IPS-18c (cell line): ENCODE results near the gene EFNA5.
A peak's percentile ranks its signal among the peaks of the same experiment; 100 is the strongest.

Source experiments
- H3K4me3 ChIP-seq: 2 replicates; pipeline ENCODE4 v1.7.0; 2013; ENCODE audit warnings: low read depth, mild to moderate bottlenecking, low read length, moderate library complexity; ENCODE audit not compliant: insufficient read depth
- H3K9me3 ChIP-seq: one replicate; pipeline ENCODE4 v1.6.1; 2013; ENCODE audit warnings: mild to moderate bottlenecking, low read length, moderate library complexity; ENCODE audit not compliant: control insufficient read depth, insufficient read depth

EFNA5 gene

GRCh38 chr5:107676702-107677101, 6.0 kb upstream of the EFNA5 start:
- H3K4me3 ChIP-seq: no peak overlapping the region
- H3K9me3 ChIP-seq: no peaks in the 10 kb centered on the region

GRCh38 chr5:107675201-107675600, 4.5 kb upstream of the EFNA5 start:
- Histone ChIP-seq H3K9me3 (no peaks in the 10 kb centered on the region), H3K4me3 (no peak overlapping the region)

- no peak overlapping the region for H3K4me3 ChIP-seq
- H3K9me3 ChIP-seq: no peaks in the 10 kb centered on the region
These were observed 3.9 kb upstream of the EFNA5 start for GRCh38 chr5:107674655-107675054.

GRCh38 chr5:107673368-107674136, 2.8 kb upstream of the EFNA5 start:
- H3K9me3 ChIP-seq: no peaks in the 10 kb centered on the region
- H3K4me3 ChIP-seq: peak overlapping the region; percentile 57

- Histone ChIP-seq H3K9me3 (no peaks in the 10 kb centered on the region), H3K4me3 (peak overlapping the region; percentile 57)
These were observed 2.3 kb upstream of the EFNA5 start for GRCh38 chr5:107673039-107673367.

GRCh38 chr5:107672211-107673038, 1.7 kb upstream of the EFNA5 start:
- Histone ChIP-seq H3K4me3 (peak overlapping the region; percentile 78), H3K9me3 (no peaks in the 10 kb centered on the region)

DNA sequence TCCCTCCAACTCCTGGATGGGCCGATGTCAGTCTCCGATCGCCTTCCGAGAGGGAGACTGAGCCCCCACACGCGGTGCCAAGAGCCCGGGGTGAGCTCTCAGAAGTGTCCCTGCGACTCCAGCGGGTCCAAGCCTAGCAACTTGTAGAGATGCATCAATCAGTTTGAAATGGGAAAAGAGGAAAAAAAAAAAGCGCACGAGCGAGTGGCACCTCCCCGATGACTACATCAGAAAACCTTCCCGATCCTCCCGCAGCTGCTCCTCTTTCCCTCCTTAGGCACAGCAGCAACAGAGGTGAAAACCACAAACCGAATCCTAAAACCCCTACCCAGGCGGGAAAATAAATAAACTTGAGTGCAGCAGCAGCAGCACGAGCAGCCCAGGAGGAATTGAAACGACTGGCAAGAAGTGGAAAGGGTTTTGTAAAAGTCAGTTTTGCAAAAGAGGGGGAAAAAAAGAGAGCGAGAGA, 1.0 kb upstream of the EFNA5 start:
- H3K4me3 ChIP-seq: peak overlapping the region; percentile 78

DNA sequence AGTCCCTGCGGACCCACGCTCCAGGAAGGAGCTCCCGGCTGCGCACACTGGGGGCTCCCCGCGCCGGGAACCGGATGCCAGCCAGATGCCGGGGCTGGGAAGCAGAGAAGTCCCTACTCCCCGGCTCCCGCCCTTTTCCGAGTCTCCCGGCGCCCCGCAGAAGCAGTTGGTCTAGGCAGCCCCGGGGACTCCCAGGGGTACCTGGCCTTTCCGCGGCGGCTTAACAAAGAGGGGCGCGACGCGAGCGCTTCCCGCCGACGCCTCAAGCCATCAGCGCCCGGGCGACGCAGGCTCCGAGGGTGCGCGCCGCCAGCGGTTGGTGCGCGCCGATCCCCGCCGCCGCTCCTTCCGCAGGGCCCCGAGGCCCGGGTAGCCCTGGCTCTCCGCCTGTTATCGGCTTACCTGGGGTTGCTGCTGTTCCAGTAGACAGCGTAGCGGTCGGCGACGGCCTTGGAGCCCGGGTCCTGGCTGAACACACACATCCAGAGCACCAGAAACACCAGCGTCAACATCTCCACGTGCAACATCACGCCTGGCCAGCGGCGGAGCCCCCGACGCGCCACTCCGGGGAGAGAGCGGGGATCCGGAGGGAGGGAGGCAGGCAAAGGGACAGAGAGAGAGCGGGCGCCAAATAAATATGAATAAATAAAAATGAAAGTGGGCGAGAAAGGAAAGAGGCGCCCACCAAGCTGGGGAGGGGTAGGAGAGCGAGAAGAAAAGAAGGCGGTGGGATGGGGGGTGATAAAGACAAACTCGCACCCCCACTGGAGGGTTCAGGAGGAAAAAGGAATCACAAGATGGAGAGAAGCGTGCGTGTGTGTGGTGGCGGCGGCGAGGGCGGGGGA, 428 bp downstream of the EFNA5 start:
- Histone ChIP-seq H3K4me3 (peak overlapping the region; percentile 78), H3K9me3 (no peaks in the 10 kb centered on the region)

More for the DNA sequence above, 1.0 kb upstream of the EFNA5 start:
- H3K9me3 ChIP-seq: no peaks in the 10 kb centered on the region

- H3K9me3 ChIP-seq: no peaks in the 10 kb centered on the region
- H3K4me3 ChIP-seq: peak overlapping the region; percentile 78
These were observed 1.4 kb downstream of the EFNA5 start for GRCh38 chr5:107669096-107670031.

DNA sequence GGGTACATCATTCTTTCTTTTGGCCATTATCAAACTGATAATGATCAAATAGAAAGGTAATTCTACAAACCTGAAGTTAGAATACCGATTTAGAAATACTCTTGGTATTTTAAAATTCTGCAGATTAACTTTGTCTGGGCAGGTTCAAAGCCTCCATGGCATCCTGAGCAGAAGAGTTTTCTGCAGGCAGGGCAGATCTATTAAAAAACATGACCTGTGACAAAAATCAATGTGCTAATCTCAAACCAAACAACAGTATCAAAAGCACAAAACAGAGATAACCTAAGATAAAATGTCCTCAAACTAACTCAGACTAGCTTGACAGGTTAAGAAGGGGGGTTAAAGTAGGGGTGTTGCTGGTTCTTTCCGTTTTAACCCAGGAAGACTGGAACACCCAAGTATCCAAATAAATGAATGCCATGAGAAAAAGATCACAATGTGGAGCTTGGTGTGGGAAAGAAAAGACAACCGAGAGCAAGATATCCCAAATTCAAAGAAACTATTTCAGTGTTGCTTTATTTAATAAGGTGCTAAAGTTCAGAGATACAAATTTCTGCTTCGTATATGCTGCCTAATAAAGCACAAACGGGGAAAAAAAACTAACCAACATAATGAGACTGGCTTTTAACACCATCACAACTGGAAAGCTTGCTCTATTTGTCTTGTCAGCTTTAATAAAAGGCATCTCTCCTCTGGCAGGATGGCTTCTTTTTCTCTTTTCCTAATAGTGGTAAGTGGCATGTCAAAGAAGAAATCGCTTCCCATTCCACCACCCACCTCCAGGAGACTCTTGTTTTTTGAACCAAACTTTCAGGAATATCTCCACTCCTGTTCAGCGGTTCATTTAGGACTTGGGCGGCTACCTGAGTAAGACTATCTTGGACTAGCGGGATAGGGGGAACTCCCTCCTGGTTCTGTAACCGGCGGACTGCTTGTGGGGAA, 2.3 kb downstream of the EFNA5 start:
- H3K4me3 ChIP-seq: peak overlapping the region; percentile 78
- no peaks in the 10 kb centered on the region for H3K9me3 ChIP-seq

DNA sequence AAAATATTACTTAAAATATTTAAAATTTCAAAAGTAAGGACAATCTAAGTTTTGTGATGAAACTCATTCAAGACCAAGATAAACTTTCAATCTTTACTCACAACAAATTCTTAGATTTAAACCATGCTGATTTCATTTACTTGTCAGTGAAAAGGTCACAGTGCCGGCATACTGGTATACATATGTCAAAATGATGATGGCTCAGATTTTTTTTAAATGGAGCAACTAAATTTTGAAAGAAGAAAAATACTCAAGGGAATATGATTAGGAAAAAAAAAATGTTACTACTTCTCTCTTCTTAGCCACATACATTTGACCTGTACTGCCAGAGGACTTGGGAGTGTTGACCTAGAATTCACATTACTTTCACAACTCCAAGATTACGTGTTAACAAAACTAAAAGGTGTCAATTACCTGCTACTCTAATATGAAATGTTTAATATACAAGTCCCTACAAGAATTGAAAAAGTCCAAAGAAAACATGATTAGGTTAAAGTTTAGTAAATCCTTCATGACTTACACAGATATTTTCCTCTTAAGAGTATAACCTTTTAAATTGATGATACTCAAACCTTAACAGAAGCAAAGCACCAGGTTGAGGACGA, 4.6 kb downstream of the EFNA5 start:
- no peak overlapping the region for H3K4me3 ChIP-seq
- H3K9me3 ChIP-seq: no peaks in the 10 kb centered on the region

DNA sequence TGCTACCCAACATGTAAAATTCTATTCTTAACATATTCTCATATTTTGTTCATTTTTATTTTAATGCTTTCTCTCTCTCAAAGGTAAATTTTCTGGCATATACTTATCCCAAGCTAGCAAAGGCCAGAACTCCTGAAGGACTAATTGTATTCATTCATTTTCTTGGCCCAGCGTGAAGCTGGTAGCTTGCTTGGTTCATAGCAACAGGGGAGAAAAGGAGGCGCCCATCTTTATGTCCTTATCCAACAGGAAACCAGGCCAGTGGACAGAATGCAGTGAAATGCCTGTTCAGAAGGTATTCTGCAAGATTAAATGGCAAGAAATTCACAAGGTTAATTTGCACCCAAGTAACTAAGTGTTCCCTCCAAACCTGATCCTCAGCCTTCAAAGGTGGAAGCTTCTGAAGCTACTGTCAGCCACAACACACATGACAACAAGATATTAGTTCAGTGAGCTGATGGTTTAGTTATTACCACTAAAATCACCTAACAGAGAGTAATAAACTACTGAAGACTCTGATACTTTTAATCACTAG, 5.6 kb downstream of the EFNA5 start:
- Histone ChIP-seq H3K9me3 (no peaks in the 10 kb centered on the region), H3K4me3 (no peak overlapping the region)

DNA sequence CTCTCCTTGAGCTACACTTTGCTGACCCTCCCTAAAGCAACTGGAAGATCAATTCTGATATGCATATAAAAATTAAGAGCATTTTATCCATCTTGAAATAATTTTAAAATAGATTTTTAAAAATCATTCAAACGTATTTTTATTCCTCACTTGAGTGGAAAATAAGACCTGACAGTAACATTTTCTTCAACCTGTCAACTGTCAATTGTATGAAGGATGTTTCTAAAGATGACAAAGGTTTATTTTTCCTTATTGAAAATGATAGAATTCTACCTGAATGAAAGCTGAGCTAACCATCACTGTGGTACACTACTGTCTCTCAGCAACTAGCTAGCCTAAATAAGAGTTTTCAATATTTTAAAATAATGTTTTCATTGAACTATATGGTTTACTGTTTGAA, 7.0 kb downstream of the EFNA5 start:
- Histone ChIP-seq H3K4me3 (no peak overlapping the region), H3K9me3 (no peaks in the 10 kb centered on the region)

DNA sequence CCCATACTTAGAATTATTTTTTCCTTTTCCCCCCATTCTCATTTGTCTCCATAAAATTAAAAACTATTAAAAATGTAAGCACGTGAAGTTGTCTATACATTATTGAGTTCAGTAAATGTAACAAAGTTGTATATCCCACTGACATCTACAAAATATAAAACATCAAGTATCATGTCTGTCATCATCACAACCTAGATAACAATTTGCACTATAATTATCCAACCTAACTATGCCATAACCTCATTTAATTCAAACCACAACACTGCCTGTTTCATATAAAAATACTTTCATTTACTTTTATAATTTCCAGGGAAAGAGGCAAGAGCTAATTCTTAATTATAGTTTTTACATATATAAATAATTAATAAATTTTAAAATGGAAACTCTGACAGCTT, 9.1 kb downstream of the EFNA5 start:
- H3K4me3 ChIP-seq: no peak overlapping the region
- no peaks in the 10 kb centered on the region for H3K9me3 ChIP-seq

GRCh38 chr5:107661038-107661649, 9.6 kb downstream of the EFNA5 start:
- Histone ChIP-seq H3K4me3 (no peak overlapping the region), H3K9me3 (no peaks in the 10 kb centered on the region)
